DOHH2 (cell line): Measurements from ENCODE around the gene BMP7.
"Not testable (repeated sequence)": the region's sequence is repeated elsewhere in the genome, so short reads cannot be mapped to it uniquely, and the experiment has no call there.

Source experiments
- CTCF ChIP-seq: fragments of 200-600 bp; sonication (generic); IDR thresholded peaks from one replicate; pipeline ENCODE4 v1.5.1; 2014; ENCODE audit warnings: antibody characterized with exemption, mild to moderate bottlenecking, low read depth, low read length; ENCODE audit not compliant: poor library complexity, severe bottlenecking
- EZH2phosphoT487 ChIP-seq: fragments of 200-600 bp; sonication (generic); IDR thresholded peaks from 2 replicates; pipeline ENCODE4 v1.6.1; 2017; ENCODE audit warnings: borderline replicate concordance, mild to moderate bottlenecking, antibody characterized with exemption, low read length, moderate library complexity, mixed read lengths

DNA sequence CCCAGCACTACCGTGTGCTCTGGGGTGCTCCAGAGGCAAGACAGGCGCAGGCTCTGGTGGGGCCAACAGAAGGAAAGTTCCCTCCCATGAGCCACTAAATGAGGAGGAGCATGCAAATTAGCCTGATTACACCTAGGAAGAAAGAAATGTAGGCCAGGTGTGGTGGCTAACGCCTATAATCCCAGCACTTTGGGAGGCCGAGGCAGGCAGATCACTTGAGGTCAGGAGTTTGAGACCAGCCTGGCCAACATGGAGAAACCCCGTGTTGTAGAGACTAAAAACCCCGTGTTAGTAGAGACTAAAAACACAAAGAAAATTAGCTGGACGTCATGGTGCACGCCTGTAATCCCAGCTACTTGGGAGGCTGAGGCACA lies 75.2 kb downstream of the BMP7 start:
- not testable (repeated sequence) for TF ChIP-seq CTCF, EZH2phosphoT487
